Upper lobe of left lung (tissue), 6 donors: ENCODE data around the gene STEAP3. TPM values are rescaled to one million over a fixed set of nuclear protein-coding genes. Genes with fewer than 3 reads are reported as not detected.
A peak's percentile ranks its signal among the peaks of the same experiment; 100 is the strongest.

Source experiments
- ATAC-seq, 2 donors: fragments of 200-7000 bp; cut with Tn5 transposase; one replicate each; pipeline ENCODE4 v1.9.1; 2022; ENCODE audit warnings: mild to moderate bottlenecking in 2 of 2, moderate library complexity in 2 of 2; ENCODE audit not compliant: low FRiP score in 2 of 2
- DNase-seq, 2 donors: peaks; one replicate each; pipeline ENCODE4 v3.0.0-alpha.2; 2019 to 2020
- H3K27ac ChIP-seq, 4 donors: fragments of 200-600 bp; sonication (generic); one replicate each; pipeline ENCODE4 v1.5.1; 2016 to 2019
- H3K27me3 ChIP-seq, 4 donors: fragments of 200-600 bp; sonication (generic); one replicate each; pipeline ENCODE4 v1.5.1; 2017 to 2019
- H3K36me3 ChIP-seq, 4 donors: fragments of 200-600 bp; sonication (generic); one replicate each; pipeline ENCODE4 v1.5.1; 2016 to 2019
- H3K4me1 ChIP-seq, 4 donors: fragments of 200-600 bp; sonication (generic); one replicate each; pipeline ENCODE4 v1.5.1; 2018 to 2019
- H3K4me3 ChIP-seq, 4 donors: fragments of 200-600 bp; sonication (generic); one replicate each; pipeline ENCODE4 v1.5.1; 2017 to 2019; ENCODE audit warnings: mild to moderate bottlenecking in 2 of 4, moderate library complexity in 1 of 4
- H3K9me3 ChIP-seq, 4 donors: fragments of 200-600 bp; sonication (generic); one replicate each; pipeline ENCODE4 v1.5.1; 2018 to 2019
- EP300 ChIP-seq, 4 donors: sonication (generic); formaldehyde crosslinking; IDR thresholded peaks; one replicate each; pipeline ENCODE4 v1.5.1; 2017; ENCODE audit warnings: antibody characterized with exemption in 4 of 4, control low read depth in 2 of 4
- POLR2A ChIP-seq, 4 donors: fragments of 450-650 bp; IDR thresholded peaks; one replicate each; pipeline ENCODE4 v1.5.1; 2016 to 2017; ENCODE audit warnings: antibody characterized with exemption in 4 of 4, mild to moderate bottlenecking in 2 of 4
- POLR2AphosphoS5 ChIP-seq, 2 donors: sonication (generic); formaldehyde crosslinking; IDR thresholded peaks; one replicate each; pipeline ENCODE4 v1.5.1; 2017; ENCODE audit warnings: antibody characterized with exemption in 2 of 2
- WGBS, 2 donors: methylation state at CpG; one replicate each; pipeline ENCODE4 v1.1.5; 2017 to 2018; 5-methylcytosine and 5-hydroxymethylcytosine counted together
- total RNA-seq, 6 donors: library from RNA; depleted of rRNA in 4 of 6; stranded (reverse); fragments of >200 nt in 4 of 6; gene quantifications; one replicate each; pipeline versions ENCODE4 v1.1.0 to v1.2.1, GENCODE V29; 2016 to 2021
- TF ChIP-seq, protein P1 (sequence below), 6 experiments: fragments of 450-650 bp in 4 of 6; fragments of 200-600 bp in 2 of 6; sonication (generic) in 2 of 6; IDR thresholded peaks; one replicate each; pipeline ENCODE4 v1.5.1; 2016 to 2019; ENCODE audit warnings: antibody characterized with exemption in 6 of 6
- donor health status: DM: no; HTN: no; CAD: no; lungs with moderate emphysema.
- donor health status: DM: no; HTN: yes; CAD: no; lungs with severe emphysema.

STEAP3 gene
- total RNA-seq, 6 donors from 2014 or later = 18.1 to 26.6 (median 22.4) TPM

DNA sequence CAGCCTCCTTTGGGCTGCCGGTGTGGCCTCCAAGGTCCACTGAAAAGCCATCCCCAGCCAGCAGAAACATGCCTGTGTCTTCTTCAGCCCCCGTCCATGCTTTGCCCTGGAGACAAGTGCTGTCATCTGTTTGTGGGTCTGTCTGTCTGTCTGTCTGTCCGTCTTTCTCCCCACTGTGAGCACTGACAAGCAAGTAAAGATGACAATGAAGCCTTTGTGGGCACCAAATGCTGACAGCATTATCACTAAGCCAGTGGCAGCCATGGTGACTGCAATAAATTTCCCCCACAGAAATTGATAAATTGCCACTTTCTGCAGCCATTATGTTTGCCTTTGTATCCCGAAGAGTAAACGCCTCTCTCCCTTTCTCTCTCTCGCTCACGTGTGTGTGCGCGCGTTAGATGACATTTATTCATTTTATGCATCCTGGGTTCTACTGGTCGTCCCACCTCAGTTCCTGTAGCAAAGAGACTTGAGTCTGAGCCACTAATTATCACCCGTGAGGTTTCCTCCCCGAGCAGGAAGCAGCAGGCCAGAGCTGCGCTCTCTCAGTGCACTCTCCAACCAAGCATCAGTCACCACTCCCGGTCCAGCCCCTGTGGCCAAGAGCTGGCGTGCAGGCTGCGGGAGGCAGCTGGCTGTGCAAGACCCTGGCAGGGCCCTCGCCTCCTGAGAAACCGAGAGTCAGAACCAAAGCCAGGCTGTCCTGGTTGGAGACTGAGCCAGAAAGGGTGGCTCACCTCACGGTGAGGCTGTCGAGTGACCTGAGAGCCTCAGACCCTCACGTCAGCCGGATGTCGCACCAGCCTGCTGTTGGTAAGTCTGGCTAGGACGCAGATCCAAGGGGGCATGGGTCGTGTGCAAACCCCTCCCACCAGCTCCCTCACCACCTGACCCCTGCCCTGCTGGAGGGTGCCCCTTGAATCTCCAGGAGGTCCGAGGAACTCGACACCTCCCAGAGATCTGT is 6.9 kb downstream of the STEAP3 start:
- no peak overlapping the region for H3K27ac ChIP-seq
- DNase-seq (no peak), ATAC-seq (no peak)
- no peaks in the 10 kb centered on the region for H3K9me3 ChIP-seq
- TF ChIP-seq POLR2A (IDR thresholded peaks at IDR 0.05) (no peak), EP300 (IDR thresholded peaks at IDR 0.05) (no peak), POLR2AphosphoS5 (IDR thresholded peaks at IDR 0.05) (no peak)
- TF ChIP-seq, protein P1, sequence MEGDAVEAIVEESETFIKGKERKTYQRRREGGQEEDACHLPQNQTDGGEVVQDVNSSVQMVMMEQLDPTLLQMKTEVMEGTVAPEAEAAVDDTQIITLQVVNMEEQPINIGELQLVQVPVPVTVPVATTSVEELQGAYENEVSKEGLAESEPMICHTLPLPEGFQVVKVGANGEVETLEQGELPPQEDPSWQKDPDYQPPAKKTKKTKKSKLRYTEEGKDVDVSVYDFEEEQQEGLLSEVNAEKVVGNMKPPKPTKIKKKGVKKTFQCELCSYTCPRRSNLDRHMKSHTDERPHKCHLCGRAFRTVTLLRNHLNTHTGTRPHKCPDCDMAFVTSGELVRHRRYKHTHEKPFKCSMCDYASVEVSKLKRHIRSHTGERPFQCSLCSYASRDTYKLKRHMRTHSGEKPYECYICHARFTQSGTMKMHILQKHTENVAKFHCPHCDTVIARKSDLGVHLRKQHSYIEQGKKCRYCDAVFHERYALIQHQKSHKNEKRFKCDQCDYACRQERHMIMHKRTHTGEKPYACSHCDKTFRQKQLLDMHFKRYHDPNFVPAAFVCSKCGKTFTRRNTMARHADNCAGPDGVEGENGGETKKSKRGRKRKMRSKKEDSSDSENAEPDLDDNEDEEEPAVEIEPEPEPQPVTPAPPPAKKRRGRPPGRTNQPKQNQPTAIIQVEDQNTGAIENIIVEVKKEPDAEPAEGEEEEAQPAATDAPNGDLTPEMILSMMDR (IDR thresholded peaks at IDR 0.05) = no peak
- WGBS, 2 donors = 74 to 78% methylated on average over 22 to 28 of the region's 28 CpGs
- peaks cover 5 to 18% (median 10%) of the 10 kb centered on the region in 4 donors for H3K4me1 ChIP-seq
- H3K27me3 ChIP-seq = no peaks in the 10 kb centered on the region
- no peaks in the 10 kb centered on the region for H3K36me3 ChIP-seq
- no peak overlapping the region for H3K4me3 ChIP-seq

DNA sequence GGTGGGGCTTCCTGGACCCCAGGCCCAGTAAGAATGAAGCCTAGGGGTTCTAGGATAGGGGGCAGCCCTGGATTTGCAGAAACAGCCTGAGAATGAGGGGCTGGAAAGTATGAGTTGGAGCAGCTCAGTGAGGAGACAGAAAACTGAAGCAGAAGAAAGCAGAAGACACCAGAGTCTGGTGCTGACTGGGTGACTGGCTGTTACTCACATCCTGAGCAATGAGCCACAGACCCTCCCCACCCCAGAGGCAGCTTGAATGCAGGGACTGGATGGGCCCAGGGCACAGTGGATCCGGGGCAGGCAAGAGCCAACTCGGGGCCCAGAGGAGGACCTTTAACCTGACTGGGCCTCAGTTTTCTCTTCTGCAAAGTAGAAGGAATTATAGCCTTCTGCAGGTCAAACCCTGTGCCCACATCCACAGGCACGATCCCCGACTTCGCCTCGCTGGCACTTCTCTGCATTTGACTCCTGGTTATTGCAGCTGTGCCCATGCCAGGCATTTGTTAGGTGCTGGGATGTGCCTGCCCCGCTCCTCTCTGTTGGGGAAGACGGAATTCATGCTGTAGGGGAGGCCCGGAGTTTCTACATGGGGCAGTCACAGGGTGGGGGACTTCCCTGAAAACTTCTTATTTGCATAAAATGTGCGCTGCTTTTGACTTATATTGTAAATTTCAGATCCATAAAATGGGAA is 8.5 kb downstream of the STEAP3 start:
- no peak for TF ChIP-seq POLR2AphosphoS5 (IDR thresholded peaks at IDR 0.05)
- TF ChIP-seq, protein P1 (IDR thresholded peaks at IDR 0.05) = no peak
- TF ChIP-seq EP300 (IDR thresholded peaks at IDR 0.05) = no peak
- no peak for TF ChIP-seq POLR2A (IDR thresholded peaks at IDR 0.05)
- ATAC-seq = no peak
- Histone ChIP-seq H3K4me1 (peaks cover 0 to 11% (median 3%) of the 10 kb centered on the region in 4 donors), H3K27me3 (no peaks in the 10 kb centered on the region), H3K36me3 (no peaks in the 10 kb centered on the region), H3K4me3 (no peak overlapping the region), H3K27ac (no peak overlapping the region), H3K9me3 (no peaks in the 10 kb centered on the region)
- WGBS, 2 donors = 91 to 95% methylated on average over 10 of the region's 10 CpGs
- no peak for DNase-seq

DNA sequence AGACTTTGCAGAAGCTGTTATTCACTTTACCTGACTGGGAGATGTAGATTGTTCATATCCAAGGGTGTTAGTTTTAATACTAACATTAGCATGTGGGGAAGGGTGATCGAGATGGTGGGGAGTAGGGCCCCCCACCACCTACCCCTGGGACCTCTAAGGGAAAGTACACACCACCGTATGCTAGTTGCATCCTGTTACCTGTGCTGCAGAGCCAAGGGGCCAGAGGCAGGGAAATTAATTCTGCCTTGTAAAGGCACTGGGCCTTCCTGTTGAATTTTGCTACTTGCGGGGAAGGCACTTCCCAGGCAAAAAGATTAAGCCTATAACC is 9.0 kb downstream of the STEAP3 start:
- no peaks in the 10 kb centered on the region for H3K27me3 ChIP-seq
- no peaks in the 10 kb centered on the region for H3K9me3 ChIP-seq
- no peak overlapping the region for H3K4me3 ChIP-seq
- H3K36me3 ChIP-seq = no peaks in the 10 kb centered on the region
- H3K27ac ChIP-seq = no peak overlapping the region
- WGBS, 2 donors = 85 to 88% methylated on average over 3 of the region's 3 CpGs
- no peak for ATAC-seq
- TF ChIP-seq, protein P1 (IDR thresholded peaks at IDR 0.05) = no peak
- TF ChIP-seq EP300 (IDR thresholded peaks at IDR 0.05) = no peak
- TF ChIP-seq POLR2AphosphoS5 (IDR thresholded peaks at IDR 0.05) = no peak
- no peak for TF ChIP-seq POLR2A (IDR thresholded peaks at IDR 0.05)
- no peak for DNase-seq
- H3K4me1 ChIP-seq = peaks cover 0 to 11% (median 3%) of the 10 kb centered on the region in 4 donors

DNA sequence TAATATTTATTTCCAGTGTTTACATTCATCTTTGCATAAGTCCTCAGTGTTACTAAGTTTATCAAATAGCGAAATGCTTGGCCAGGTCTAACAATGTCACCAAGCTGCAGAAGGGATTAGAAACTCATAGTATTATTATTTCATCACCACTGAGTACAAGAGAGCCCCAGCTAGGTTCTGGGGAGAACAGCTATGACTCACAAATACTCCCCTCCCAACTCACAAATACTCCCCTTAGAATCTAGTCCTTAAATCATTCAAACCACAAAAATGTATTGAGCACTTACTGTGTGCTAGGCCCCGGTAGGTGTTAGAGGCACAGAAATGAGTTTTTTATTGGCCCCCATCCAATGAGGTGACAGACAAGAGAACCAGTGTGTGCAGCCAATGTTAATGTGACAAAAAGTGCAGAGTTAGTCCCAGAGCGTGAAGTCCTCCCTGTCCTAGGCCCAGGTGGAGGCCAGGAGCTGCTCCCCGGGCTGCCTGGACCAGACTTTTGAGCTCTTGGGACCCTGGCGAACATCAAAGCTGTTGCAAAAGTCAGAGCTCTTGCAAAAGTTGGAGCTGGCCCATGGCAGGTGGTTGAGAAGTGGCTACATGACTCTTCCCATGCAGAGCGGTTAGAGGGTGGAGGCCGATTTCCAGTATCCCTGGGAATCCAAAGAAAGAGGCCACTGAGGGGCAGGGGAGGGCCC is 9.8 kb downstream of the STEAP3 start:
- no peak for DNase-seq
- Histone ChIP-seq H3K27ac (no peak overlapping the region), H3K9me3 (no peaks in the 10 kb centered on the region), H3K27me3 (no peaks in the 10 kb centered on the region), H3K36me3 (no peaks in the 10 kb centered on the region), H3K4me3 (no peak overlapping the region), H3K4me1 (peaks cover 0 to 11% (median 3%) of the 10 kb centered on the region in 4 donors)
- 73 to 84% methylated on average over 7 of the region's 7 CpGs for WGBS, 2 donors
- peak in 1 of 2 donors; percentile 27 for ATAC-seq
- TF ChIP-seq POLR2AphosphoS5 (IDR thresholded peaks at IDR 0.05) = no peak
- no peak for TF ChIP-seq EP300 (IDR thresholded peaks at IDR 0.05)
- TF ChIP-seq POLR2A (IDR thresholded peaks at IDR 0.05) = no peak
- TF ChIP-seq, protein P1 (IDR thresholded peaks at IDR 0.05) = no peak
